Thoracic aorta (tissue), 2 donors: ENCODE results near the gene PDE8A. TPM values are rescaled to one million over a fixed set of nuclear protein-coding genes. Genes with fewer than 3 reads are reported as not detected.

Experiments
- ATAC-seq: fragments of 150-250 bp; one replicate; pipeline ENCODE4 v1.8.0; 2017; ENCODE audit warnings: low read depth; ENCODE audit not compliant: insufficient number of reproducible peaks, low FRiP score
- DNase-seq: peaks from one replicate; pipeline ENCODE4 v3.0.0-alpha.2; 2020; ENCODE audit warnings: low spot score
- H3K27ac ChIP-seq, 2 donors: fragments of 200-600 bp; sonication (generic); 1 replicate in 1 of 2; 2 replicates in 1 of 2; pipeline ENCODE4 v1.5.1; 2016; ENCODE audit warnings: mild to moderate bottlenecking in 2 of 2, moderate library complexity in 2 of 2
- H3K27me3 ChIP-seq: fragments of 200-600 bp; sonication (generic); replicated peaks from 2 replicates; pipeline ENCODE4 v1.6.0; 2016; ENCODE audit warnings: mild to moderate bottlenecking; ENCODE audit not compliant: insufficient read depth
- H3K36me3 ChIP-seq: fragments of 200-600 bp; sonication (generic); one replicate; pipeline ENCODE4 v1.5.1; 2016
- H3K4me1 ChIP-seq, 2 donors: fragments of 200-600 bp; sonication (generic); 1 replicate in 1 of 2; 2 replicates in 1 of 2; pipeline versions ENCODE4 v1.5.1 to v1.6.0; 2016; ENCODE audit warnings: low read depth in 2 of 2, mild to moderate bottlenecking in 1 of 2; ENCODE audit not compliant: control insufficient read depth in 1 of 2
- H3K4me3 ChIP-seq: fragments of 200-600 bp; sonication (generic); 2 replicates; pipeline ENCODE4 v1.5.1; 2016; ENCODE audit warnings: mild to moderate bottlenecking
- H3K9me3 ChIP-seq: fragments of 200-600 bp; sonication (generic); 2 replicates; pipeline ENCODE4 v1.5.1; 2016
- CTCF ChIP-seq: fragments of 200-600 bp; sonication (generic); IDR thresholded peaks from one replicate; pipeline ENCODE4 v1.5.1; 2019; ENCODE audit warnings: antibody characterized with exemption
- total RNA-seq, 2 donors: library from RNA; depleted of rRNA; stranded (reverse); fragments of >200 nt; gene quantifications; one replicate each; pipeline versions ENCODE4 v1.1.0 to v1.2.3, GENCODE V29; 2016

The PDE8A gene
- total RNA-seq, 2 donors from 2014 or later, result 35.1 to 43.7 TPM

- H3K27me3 ChIP-seq, result no peaks in the 10 kb centered on the region
- H3K4me1 ChIP-seq, result no peaks in the 10 kb centered on the region
- no peak overlapping the region for H3K4me3 ChIP-seq
- peaks cover 6% of the 10 kb centered on the region for H3K36me3 ChIP-seq
- DNase-seq (no peak), ATAC-seq (no peak)
- no peak overlapping the region for H3K27ac ChIP-seq
- TF ChIP-seq CTCF, result no peak
- H3K9me3 ChIP-seq, result no peaks in the 10 kb centered on the region
Measured at GRCh38 chr15:85071061-85071460, 89.4 kb downstream of the PDE8A start.

DNA sequence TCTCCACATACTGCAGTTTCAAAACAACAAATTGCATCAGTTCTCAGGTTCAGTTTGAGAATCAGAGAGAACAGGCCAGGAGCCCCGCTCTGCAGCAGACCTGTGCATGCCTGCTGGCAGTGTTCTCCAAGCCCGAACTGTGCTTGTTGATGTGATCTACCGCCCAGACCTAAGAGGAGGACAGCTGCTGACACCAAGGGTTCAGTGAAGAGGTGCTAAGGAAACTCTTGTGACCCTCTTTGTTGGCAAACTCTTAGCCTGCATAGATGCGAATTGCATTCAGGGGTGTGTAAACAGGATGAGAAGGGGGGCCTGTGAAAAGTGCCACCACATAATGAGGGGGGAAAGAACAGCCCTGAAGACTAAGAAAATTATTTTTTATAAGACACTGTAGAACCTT lies 89.8 kb downstream of the PDE8A start:
- TF ChIP-seq CTCF, result no peak
- no peak overlapping the region for H3K27ac ChIP-seq
- ATAC-seq (no peak), DNase-seq (no peak)
- H3K36me3 ChIP-seq, result peaks cover 6% of the 10 kb centered on the region
- H3K9me3 ChIP-seq, result no peaks in the 10 kb centered on the region
- no peaks in the 10 kb centered on the region for H3K27me3 ChIP-seq
- H3K4me3 ChIP-seq, result no peak overlapping the region
- no peaks in the 10 kb centered on the region for H3K4me1 ChIP-seq

GRCh38 chr15:85072917-85073316 lies 91.3 kb downstream of the PDE8A start:
- DNase-seq (no peak), ATAC-seq (no peak)
- Histone ChIP-seq H3K9me3 (no peaks in the 10 kb centered on the region), H3K36me3 (peaks cover 11% of the 10 kb centered on the region), H3K27ac (no peak overlapping the region), H3K27me3 (no peaks in the 10 kb centered on the region), H3K4me3 (no peak overlapping the region), H3K4me1 (no peaks in the 10 kb centered on the region)
- no peak for TF ChIP-seq CTCF

DNA sequence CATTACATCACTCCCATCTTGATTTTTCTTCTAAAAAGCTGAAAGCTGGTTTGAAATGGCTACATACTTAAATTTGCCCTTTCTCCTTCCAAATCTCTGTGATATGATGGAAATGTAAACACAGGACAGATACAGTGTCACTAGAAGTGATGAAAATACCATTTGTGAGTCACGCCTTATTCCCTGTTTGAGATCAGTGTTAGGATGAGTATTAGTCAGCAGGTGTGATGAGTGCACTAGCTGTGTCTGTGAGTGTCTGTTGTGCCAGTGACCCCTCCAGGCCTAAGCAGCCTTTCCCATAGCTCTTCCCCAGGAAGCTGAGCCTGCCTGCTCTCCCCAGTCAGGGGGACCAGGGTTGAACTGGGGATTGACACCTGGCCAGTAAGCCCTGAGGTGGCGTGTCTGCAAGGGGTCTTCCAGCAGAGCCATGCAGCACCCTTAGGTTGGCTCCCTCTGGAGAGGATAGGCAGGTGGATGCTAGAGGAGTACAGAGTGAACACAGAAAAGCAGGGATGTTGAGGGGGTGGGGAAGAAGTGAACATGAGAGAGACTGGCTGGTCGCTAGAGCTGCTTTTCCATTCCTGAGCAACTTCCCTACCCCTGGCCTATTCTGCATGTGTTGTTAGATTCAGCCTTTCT lies 92.0 kb downstream of the PDE8A start:
- H3K27me3 ChIP-seq, result no peaks in the 10 kb centered on the region
- H3K4me3 ChIP-seq, result no peak overlapping the region
- H3K36me3 ChIP-seq, result peaks cover 9% of the 10 kb centered on the region
- no peaks in the 10 kb centered on the region for H3K9me3 ChIP-seq
- no peak for DNase-seq
- no peak for ATAC-seq
- H3K27ac ChIP-seq, result no peak overlapping the region
- TF ChIP-seq CTCF, result no peak
- no peaks in the 10 kb centered on the region for H3K4me1 ChIP-seq

DNA sequence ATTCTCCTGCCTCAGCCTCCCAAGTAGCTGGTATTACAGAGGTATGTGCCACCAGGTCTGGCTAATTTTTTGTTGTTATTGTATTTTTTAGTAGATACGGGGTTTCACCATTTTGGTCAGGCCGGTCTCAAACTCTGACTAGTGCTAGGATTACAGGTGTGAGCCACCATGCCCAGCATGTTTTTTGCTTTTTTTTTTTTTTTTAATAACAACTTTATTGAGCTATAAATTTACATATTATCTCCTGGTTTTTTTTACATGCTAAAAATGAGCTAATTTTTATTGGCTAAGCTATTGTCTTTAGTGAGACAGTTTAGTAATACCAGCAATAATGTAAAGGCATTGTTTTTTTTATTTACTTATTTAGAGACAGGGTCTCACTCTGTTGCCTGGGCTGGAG lies 105.2 kb downstream of the PDE8A start:
- no peaks in the 10 kb centered on the region for H3K4me1 ChIP-seq
- no peaks in the 10 kb centered on the region for H3K27me3 ChIP-seq
- ATAC-seq (no peak), DNase-seq (no peak)
- no peak overlapping the region for H3K27ac ChIP-seq
- no peak overlapping the region for H3K4me3 ChIP-seq
- TF ChIP-seq CTCF, result no peak
- peaks cover 19% of the 10 kb centered on the region for H3K36me3 ChIP-seq
- no peaks in the 10 kb centered on the region for H3K9me3 ChIP-seq
